NCI-H524 treated with DMSO at 0.1 percent for 48 hours (cell line): ENCODE data around the gene PRR16.
"Not testable (repeated sequence)": the region's sequence is repeated elsewhere in the genome, so short reads cannot be mapped to it uniquely, and the experiment has no call there.

Experiments
- DNase-seq: peaks from one replicate; lab custom pipeline; 2025; lab: John Stamatoyannopoulos, UW

Gene PRR16

DNA sequence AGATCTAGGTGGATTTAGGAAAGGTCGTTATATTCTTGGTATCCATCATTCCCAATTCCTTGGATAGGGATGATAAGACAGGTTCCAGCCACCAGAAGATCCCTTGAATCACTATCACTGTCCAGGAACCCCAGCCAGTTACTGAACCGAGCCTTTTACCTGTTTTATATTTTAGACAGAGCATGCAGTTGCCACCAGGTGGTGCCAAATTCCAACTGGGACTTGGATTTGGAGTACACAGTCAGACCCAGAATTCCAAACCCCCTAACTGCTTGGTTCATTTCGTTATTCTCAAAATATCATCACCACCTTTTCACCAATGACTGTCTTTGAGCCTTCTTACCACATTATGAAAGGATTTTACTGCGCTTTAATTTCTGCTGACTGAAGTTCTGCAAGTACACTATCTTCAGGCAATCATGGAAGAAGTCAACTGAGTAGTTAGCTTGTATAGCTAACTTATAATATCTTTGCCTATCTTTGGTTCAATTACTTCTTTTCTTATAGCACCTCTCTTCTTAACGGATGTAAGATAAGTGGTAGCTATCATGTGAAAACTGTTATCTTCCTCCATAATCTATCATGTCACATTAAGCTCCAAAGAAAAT lies 191.8 kb downstream of the PRR16 start:
- no peak for DNase-seq

GRCh38 chr5:120657104-120657503 lies 193.0 kb downstream of the PRR16 start:
- DNase-seq = no peak

DNA sequence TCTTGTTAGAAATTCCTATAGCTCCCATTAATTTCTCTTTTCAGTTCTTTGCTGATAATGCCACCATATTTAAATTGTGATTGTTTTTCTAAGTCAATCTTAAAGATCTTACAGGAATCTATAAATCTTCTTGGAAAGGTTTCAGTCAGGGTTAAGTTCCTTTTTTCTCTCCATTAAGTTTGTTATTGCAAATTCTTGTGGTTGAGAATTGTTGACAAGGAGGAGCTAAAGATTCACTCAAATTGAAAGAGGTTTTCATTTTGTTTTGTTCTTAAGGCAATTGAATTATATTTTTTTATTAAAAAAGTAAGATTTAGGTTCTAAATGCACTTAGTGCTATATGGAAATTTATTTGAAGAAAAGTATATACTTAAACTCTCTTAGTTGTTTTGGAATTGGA lies 213.4 kb downstream of the PRR16 start:
- DNase-seq = no peak

DNA sequence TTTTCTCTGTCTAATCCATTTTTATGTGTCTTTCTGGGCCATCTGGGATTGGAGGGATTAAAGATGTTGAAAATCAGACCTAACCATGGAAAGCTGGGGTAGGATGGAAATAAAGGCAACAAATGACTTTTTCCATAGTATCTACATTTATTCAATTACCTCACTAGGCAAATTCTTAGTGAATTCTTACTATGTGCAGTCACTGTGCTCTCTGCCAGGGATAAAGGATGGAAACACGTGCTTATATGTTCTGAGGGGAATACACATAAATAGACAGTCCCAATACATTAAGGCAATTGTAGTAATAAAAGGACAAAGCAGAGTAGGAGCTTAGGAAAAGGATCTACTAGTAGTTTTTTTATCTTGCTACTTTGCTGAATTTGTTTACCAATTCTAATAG lies 214.2 kb downstream of the PRR16 start:
- DNase-seq = no peak

GRCh38 chr5:120682851-120683250 lies 218.8 kb downstream of the PRR16 start:
- DNase-seq = no peak

DNA sequence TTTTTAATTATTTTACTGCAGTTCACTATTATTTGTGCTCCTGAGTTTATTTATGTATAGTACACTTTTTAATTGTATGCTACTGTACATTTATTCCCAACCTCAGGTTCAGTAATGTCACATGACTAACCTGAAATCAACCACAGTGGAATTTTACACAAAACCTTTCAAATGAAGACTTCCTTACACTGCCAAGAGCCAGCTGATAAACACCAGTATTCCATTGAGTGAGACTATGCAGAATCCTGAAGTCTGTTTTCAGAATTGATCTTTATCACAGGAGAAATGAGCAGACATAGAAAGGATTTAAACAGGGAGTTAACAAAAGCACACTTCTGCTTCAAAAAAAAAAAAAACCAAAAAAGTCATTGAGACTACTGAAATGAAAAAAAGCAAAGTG lies 219.5 kb downstream of the PRR16 start:
- no peak for DNase-seq

- no peak for DNase-seq
These were observed 220.1 kb downstream of the PRR16 start for GRCh38 chr5:120684213-120684612.

GRCh38 chr5:120684749-120685415 lies 220.8 kb downstream of the PRR16 start:
- DNase-seq = no peak

DNA sequence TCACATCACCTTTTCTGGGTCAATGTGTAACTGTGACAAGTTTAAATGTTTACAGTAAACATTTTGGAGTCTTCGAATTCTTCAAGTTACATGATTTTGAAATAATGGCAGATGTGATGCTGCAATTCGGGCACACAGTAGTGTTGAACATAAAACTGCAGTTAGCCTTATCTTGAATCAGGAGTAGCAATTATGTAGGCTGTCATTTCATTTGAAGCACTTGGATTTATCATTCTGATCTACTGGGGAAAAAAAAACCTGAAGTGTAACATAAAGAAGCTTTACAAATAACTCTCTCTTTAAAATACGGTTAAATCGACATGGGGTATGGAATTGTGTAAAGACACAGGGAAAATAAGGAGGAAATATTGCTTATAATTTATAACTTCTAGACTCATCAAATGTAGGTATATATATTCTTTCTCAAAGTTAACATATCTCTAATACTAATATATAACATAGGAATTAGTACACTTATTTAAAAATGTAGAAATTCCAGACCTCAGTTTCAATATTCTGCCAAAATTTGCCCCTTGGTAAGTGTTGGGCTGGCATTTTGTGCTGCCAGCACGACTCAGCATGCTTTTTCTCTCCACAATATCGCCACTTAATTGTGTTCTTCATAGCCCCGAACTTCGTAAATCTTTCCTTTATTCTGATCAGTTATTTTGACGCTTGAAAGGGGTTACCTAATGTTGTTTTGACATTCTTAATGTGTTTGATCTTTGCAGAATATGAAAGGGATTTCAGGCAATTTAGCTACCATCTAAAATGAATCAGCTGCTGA lies 226.7 kb downstream of the PRR16 start:
- DNase-seq = no peak

- DNase-seq = no peak
These were observed 228.2 kb downstream of the PRR16 start for GRCh38 chr5:120692325-120692724.

GRCh38 chr5:120695368-120695880 lies 231.3 kb downstream of the PRR16 start:
- DNase-seq = no peak

- no peak for DNase-seq
These were observed 233.0 kb downstream of the PRR16 start for GRCh38 chr5:120697147-120697546.

DNA sequence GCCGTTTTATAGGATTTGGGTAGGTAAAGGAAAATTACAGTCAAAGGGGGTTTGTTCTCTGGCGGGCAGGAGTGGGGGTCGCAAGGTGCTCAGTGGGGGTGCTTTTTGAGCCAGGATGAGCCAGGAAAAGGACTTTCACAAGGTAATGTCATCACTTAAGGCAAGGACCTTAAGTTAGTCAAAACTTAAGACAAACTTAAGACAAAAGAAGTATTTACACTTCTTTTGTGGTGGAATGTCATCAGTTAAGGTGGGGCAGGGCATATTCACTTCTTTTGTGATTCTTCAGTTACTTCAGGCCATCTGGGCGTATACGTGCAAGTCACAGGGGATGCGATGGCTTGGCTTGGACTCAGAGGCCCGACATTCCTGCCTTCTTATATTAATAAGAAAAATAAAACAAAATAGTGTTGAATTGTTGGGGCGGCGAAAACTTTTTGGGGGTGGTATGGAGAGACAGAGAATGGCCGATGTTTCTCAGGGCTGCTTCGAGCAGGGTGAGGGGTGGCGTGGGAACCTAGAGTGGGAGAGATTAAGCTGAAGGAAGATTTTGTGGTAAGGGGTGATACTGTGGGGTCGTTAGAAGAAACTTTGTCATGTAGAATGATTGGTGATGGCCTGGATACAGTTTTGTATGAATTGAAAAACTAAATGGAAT lies 233.7 kb downstream of the PRR16 start:
- not testable (repeated sequence) for DNase-seq

DNA sequence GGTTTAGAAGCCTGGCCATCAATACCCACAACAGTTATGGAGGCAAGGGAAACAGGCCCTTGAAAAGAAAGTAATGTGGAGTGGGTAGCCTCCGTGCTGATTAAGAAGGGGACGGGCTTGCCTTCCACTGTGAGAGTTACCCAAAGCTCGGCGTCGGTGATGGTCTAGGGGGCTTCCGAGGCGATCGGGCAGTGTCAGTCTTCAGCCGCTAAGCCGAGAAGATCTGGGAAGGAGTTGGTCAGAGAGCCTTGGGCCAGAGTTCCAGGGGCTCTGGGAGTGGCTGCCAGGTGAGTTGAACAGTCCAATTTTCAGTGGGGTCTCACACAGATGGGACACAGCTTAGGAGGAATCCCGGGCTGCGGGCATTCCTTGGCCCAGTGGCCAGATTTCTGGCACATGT lies 236.6 kb downstream of the PRR16 start:
- not testable (repeated sequence) for DNase-seq

DNA sequence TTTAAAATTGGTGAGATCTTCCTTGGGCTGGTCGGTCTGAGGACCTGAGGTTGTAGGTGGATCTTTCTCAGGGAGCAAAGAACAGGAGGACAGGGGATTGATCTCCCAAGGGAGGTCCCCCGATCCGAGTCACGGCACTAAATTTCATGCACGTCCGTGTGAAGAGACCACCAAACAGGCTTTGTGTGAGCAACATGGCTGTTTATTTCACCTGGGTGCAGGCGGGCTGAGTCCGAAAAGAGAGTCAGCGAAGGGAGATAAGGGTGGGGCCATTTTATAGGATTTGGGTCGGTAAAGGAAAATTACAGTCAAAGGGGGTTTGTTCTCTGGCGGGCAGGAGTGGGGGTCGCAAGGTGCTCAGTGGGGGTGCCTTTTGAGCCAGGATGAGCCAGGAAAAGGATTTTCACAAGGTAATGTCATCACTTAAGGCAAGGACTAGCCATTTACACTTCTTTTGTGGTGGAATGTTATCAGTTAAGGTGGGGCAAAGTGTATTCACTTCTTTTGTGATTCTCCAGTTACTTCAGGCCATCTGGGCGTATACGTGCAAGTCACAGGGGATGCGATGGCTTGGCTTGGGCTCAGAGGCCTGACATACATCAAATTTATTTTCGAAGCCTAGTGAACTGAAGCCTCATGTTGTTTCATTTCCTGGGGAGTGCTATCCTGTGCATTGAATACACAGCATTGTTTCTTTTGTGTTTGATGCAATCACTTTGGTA lies 238.9 kb downstream of the PRR16 start:
- not testable (repeated sequence) for DNase-seq

GRCh38 chr5:120703918-120704587 lies 240.0 kb downstream of the PRR16 start:
- DNase-seq = no peak

GRCh38 chr5:120706877-120707276 lies 242.8 kb downstream of the PRR16 start:
- DNase-seq = no peak

GRCh38 chr5:120717381-120717780 lies 253.3 kb downstream of the PRR16 start:
- no peak for DNase-seq

DNA sequence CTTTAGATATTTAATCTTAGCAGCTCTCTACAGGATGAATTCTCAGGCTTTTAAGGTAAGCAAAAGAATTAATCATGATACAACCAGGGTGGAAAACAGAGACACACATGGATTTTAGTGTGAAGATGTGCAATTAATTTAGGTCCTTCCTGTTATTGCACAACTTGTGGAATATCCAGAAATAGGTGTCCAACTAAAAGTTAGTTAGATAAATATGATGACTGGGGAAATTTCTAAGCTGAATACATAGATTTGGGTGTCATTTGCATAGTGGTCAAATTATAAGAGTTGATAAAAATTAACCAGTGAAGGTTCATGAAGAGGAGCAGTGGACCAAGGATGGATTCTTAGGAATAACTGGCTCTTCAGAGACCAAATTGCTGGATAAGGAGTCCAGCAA lies 266.1 kb downstream of the PRR16 start:
- DNase-seq = no peak

- DNase-seq = no peak
These were observed 269.9 kb downstream of the PRR16 start for GRCh38 chr5:120734033-120734432.

DNA sequence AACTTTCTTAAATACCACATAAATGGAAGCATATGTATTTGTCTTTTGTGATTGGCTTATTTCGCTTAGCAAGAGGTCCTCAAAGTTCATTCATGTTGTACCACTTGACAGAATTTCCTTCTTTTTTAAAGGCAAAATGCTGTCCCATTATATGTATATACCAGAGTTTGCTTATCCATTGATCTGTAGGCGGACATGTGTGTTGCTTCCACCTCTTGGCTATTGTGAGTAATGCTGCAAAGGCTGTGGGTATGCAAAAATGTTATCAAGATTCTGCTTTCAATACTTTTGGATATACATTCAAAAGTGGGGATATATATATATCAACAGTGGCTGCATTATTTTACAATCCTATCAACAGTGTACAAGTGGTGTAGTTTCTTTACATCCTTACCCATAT lies 271.0 kb downstream of the PRR16 start:
- no peak for DNase-seq
